Testis (tissue), 2 donors: ENCODE measurements around the gene FSD2.
"Not testable (repeated sequence)": the region's sequence is repeated elsewhere in the genome, so short reads cannot be mapped to it uniquely, and the experiment has no call there.

Source experiments
- POLR2A ChIP-seq: fragments of 450-650 bp; IDR thresholded peaks from one replicate; pipeline ENCODE4 v1.6.1; 2017; ENCODE audit warnings: antibody characterized with exemption, mild to moderate bottlenecking, moderate library complexity
- TF ChIP-seq, protein P1 (sequence below), 3 experiments: fragments of 450-650 bp in 2 of 3; fragments of 200-600 bp in 1 of 3; sonication (generic) in 1 of 3; IDR thresholded peaks; one replicate each; pipeline ENCODE4 v1.5.1; 2016 to 2019; ENCODE audit warnings: antibody characterized with exemption in 3 of 3, mild to moderate bottlenecking in 2 of 3, moderate library complexity in 1 of 3

DNA sequence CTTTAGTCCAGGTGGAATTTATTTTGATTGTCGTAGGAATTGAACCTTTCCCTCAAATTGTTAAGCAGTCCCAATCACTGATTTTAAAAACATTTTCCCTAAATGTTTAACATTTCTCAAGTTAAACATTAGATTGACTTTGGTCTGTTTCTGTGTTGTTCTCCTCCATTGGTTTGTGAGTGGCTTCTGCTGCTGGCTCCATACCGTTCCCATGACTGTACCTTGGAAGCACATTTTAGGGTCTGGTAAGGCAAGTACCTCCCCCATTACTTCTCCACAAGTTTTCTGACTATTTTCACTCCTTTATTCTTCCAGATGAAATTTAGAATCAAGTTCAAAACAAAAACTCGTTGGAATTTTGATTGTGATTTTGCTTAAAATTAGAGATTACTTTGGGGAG is 15.5 kb upstream of the FSD2 start:
- TF ChIP-seq, protein P1, sequence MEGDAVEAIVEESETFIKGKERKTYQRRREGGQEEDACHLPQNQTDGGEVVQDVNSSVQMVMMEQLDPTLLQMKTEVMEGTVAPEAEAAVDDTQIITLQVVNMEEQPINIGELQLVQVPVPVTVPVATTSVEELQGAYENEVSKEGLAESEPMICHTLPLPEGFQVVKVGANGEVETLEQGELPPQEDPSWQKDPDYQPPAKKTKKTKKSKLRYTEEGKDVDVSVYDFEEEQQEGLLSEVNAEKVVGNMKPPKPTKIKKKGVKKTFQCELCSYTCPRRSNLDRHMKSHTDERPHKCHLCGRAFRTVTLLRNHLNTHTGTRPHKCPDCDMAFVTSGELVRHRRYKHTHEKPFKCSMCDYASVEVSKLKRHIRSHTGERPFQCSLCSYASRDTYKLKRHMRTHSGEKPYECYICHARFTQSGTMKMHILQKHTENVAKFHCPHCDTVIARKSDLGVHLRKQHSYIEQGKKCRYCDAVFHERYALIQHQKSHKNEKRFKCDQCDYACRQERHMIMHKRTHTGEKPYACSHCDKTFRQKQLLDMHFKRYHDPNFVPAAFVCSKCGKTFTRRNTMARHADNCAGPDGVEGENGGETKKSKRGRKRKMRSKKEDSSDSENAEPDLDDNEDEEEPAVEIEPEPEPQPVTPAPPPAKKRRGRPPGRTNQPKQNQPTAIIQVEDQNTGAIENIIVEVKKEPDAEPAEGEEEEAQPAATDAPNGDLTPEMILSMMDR (IDR thresholded peaks at IDR 0.05) = not testable (repeated sequence)
- TF ChIP-seq POLR2A = not testable (repeated sequence)
